Measurements from ENCODE around the gene KLF13.

The KLF13 gene

DNA sequence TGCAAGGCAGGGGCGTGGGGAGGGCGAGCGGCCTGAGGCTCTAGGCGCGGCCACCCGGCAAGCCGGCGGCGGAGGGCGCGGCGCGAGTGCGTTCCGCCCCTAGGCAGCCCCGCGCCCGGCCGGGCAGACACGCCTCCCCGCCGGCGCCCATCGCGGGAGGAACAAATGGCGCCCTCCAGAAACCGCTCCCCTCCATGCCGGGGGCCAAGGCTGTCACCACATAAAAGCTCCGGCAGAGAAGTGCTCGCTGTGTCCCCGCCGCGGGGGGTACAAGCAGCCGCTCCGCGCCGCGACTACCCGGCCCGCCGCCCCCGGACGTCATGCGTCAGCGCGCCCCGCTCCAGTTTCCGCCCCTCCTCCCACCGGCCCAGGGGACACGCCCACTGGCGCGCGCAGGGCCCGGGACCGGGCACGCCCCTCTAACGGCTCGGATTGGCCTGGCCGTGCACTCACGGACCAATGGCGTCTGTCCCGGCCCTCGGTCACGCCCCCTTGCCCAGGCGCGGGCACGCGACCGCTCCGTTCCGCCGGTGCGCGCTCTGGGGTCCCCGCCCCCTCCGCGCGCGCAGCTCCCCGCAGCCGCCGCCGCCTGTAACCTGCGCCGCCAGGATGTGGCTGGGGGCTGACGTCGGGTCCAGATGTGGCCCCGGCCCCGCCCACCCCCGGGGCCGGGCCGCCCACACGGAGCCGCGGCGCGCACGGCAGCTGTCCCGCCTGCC lies at the start of gene KLF13:
Gene KLF13 (plus strand): TSS at position 680 of the 719 bp plus-strand sequence. CDS start 378 bp downstream, outside the sequence.
- peak; percentile 93 for DNase-seq (ENCODE audit: low spot score)

DNA sequence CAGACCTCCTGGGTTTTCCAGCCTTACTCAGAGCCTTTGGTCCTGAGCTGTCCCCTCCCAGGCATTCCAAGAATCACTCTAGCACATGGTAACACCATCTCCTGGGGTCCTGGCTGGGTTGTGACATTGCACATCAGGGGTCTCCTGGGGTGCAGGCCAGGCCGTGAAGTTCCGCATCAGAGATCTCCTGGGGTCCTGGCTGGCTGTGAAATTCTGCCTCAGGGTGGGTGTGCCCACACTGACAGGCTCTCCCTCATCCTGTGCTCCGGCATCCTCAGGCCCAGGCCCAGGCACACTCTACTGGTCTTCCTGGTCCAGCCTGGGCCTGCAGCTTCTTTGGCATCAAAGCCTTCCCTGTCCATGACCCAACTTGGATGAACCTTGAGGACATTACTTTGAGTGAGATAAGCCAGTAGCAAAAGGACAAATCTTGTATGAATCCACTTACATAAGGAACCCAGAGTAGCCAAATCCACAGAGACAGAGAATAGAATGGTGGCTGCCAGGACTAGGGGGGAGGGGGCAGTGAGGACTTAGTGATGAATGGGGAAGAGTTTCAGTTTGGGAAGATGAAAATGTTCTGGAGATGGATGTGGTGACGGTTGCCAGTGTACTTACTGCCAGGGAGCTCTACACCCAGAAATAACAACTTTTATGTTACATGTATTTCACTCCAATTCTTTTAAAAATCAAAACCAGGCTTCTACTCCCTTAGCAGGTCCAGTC lies 49.1 kb upstream of the KLF13 start:
- DNase-seq (ENCODE audit: low spot score) = no peak

DNA sequence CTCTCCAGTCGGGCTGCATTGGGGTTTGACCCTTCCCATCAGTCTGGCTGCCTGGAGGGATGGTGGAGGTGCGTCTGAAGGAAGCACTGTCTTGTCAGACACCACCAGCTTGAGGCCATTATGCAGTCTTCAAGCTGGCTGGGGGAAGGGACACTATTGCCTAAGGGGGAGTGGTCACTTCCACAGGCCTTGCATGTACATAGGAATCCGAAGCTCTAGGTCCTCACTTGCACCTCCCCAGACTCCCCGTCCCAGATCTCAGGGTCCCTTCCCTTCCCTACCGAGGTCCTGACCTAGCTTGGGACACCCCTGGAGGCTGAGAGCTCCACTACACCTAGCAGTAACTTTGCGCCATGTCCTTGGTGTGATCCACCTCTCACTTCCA lies 48.6 kb upstream of the KLF13 start:
- no peak for DNase-seq (ENCODE audit: low spot score)

DNA sequence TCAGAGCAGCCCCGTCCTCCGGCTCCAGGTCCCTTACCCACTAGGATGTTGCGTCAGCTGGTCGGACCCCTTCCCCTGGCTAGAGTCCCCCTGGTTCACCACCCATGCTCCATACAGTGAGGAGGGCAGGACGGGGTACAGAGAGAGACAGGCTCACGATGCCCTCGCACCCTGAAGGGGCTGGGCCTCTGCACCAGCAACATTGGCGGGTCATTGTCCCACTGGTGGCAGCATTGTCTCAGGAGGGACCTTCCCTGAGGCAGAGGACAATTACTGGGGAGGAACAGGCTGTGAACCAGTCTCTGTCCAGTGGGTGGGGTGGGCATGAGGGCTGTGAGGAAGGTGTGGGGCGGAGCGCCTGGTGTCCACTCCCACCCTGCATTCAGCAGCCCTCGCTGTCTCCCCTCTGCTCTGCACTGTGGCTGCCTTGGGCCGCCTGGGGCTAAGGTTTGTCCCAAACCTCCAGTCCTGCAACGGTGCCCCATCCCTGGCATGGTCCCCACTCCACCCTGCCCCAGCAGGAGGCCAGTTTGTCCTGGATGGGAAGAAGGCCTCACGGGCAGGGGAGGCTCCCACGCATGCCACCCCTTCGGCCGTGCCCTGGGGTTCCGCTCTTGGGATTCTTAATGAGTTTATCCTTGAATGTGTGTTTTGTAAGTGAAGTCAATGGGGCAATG lies 48.0 kb upstream of the KLF13 start:
- no peak for DNase-seq (ENCODE audit: low spot score)

DNA sequence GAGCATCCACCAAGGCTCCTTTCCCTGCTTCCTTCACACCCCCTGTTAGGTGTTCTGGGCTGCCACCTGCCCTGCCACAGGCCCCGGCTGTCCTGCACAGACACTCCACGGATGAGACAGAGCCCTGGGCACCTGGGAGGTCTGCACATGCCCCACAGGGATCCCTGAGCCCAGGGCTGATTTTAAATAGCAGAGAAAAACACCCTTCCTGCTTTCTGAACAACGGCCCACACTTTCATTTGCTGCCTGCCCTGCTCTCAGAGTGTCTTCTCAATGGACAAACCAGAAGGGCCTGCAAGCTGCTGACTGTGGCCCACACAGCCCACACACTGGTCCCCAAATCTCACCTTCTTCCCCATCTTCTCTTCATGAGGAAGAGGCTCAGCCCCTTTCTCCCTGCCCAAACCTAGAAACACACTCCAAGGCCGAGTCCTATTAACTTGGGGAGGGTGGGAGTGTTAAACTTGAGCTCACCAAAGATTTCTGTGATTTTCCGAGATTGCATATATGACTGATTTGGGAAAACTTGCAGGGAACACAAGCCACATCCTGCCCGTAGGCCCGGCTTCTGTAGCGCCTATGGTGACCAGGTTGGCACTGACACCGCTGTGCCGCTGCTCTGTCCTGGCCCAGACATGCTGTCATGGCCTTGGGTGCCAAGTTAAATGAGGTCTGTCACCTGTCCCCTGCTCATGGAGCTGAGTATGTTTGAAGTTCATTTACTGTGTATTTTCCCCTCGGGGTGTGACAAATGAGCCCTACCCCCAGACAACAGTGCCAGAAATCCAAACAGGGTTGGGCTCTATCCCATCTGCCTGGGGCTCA lies 47.2 kb upstream of the KLF13 start:
- no peak for DNase-seq (ENCODE audit: low spot score)

DNA sequence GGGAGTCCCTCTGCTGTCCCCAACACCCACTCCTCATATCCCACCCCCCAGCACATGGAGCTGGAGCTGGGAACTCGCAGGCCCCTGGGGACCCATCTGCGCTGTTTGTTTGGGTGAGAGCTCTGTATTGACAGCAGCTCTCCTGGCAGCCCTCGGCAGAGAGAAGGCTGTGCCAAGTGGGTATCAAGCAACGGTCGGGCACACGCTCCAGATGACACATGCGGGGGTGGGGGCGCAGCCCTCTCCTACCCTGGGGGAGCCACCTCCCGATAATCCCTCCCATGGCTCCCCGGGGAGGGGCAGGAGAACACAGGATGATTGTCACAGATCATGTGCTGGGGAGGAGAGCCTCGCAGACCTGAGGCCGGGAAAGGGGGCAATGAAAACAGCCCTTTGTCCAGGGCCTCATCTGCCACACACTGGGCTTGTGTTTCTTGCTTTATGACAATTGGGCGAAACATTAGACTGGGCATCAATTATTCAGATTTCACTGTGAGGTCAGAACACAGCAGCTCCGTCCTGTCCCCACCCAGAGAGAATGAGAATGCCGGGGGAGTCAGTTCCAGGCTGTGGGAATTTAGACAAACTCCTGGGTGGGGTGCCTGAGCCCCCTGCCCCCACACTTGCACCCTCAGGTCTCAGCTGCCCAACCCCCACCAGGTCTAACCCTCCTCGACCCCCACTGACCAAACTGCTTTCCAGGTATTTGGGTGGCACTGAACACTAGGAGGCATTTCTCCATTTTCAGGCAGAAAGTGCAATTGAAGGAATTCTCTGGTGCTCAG lies 46.4 kb upstream of the KLF13 start:
- DNase-seq (ENCODE audit: low spot score) = peak; percentile 85

DNA sequence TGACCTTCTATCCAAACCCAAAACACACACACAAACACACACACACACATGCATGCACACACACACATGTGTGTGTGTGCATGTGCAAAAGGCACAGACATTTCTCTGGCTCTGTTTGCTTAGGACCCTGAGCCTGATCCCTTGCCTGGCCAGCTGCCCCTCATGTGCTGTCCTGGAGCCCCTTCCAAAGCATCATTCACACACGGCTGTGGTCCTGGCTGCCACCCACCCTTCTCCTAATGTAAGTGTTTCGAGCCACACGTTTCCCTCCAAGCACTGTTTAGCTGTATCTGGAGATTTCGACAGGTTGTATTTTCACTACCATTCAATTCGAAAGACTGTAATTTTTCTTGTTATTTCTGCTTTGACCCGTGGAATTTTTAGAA lies 45.8 kb upstream of the KLF13 start:
- DNase-seq (ENCODE audit: low spot score) = no peak

DNA sequence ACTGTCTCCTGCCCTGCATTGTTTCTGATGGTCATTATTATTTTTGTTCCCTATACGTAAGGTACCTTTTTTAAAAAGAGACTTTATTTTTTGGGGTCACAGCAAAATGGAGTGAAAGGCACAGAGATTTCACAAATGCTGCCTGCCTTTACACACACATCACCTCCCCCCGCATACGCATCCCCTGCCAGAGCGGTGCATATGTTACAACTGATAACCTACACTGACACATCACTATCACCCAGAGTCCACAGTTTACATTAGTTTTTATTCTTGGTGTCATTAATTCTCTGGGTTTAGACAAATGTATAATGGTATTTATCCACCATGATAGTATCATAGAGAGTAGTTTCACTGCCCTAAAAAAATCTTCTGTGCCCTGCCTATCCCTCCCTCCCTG lies 43.6 kb upstream of the KLF13 start:
- no peak for DNase-seq (ENCODE audit: low spot score)

DNA sequence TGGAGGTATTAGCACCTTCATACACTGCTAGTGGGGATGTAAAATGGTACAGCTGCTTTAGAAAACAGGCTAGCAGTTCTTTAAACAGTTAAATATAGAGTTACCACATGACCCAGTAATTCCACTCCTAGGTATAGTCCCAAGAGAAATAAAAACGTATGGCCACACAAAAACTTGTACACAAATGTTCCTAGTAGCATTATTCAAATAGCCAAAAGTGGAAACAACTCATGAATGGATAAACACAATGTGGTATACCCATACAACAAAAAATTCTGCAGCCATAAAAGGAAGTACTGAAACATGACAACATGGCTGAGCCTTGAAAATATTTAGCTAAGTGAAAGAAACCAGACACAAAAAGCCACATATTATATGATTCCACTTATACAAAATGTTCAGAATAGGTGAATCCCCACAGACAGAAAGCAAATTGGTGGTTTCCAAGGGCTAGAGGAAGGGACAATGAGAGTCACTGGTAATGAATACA lies 40.8 kb upstream of the KLF13 start:
- DNase-seq (ENCODE audit: low spot score) = no peak

DNA sequence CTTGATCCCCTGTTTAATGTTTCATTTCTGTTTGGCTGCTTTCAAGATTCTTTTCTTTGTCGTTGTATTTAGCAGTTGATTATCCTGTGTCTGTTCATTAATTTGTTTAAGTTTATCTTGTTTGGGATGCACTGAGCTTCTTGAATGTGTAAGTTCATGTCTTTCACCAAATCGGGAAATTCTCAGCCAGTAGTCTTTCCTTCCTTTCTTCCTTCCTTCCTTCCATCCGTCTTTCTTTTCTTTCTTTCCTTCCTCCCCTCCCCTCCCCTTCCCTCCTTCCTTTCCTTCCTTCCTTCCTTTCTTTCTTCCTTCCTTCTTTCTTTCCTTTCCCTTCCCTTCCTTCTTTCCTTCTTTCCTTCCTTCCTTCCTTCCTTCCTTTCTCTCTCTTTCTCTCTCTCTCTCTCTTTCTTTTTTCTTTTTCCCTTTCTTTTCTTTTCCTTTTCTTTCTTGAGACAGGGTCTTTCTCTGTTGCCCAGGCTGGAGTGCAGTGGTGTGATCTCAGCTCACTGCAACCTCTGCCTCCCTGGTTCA lies 35.5 kb upstream of the KLF13 start:
- no peak for DNase-seq (ENCODE audit: low spot score)

DNA sequence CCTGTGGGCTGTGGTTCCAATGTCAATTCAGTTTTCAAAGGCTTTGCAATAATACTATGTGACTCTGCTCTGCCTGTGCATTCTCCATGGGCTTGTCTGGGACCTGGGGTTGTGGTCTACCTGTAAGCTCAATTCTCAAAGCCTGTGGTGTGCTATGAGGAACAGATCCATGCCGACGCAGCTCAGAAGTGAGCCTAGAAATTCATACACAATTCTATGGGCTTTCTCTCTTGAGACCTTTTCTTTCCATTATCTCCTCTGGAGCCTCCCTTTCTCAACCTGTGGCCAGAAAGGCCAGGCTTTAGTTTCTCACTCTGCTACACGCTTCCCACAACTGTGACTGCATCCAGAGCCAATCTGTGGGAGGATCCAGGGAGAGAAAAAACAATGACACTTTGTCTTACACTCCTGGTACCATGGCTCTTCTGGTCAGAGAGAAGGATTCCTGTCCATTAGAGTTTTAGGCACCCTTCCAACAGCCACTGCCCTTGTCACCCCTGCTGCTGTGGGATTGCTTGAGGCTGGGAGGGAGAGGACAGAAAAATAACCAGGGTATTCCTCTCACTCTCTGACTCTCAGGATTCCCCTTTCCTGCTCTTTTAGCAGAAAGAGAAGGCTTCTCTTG lies 34.1 kb upstream of the KLF13 start:
- peak; percentile 63 for DNase-seq (ENCODE audit: low spot score)

DNA sequence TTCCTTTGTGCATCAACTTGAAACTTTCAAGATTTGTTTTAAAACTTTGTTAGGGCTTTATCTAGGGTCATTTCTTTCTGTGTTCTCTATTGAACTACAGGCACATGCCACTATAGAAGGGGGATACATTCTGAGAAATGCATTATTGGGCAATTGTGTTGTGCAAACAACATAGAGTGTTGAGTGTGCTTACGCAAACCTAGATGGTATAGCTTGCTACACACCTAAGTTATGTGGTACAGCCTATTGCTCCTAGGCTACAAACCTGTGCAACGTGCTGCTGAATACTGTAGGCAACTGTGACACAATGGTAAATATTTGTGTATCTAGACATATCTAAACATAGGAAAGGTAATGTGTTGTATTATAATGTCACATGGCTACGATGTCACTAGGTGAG lies 33.0 kb upstream of the KLF13 start:
- DNase-seq (ENCODE audit: low spot score) = no peak

DNA sequence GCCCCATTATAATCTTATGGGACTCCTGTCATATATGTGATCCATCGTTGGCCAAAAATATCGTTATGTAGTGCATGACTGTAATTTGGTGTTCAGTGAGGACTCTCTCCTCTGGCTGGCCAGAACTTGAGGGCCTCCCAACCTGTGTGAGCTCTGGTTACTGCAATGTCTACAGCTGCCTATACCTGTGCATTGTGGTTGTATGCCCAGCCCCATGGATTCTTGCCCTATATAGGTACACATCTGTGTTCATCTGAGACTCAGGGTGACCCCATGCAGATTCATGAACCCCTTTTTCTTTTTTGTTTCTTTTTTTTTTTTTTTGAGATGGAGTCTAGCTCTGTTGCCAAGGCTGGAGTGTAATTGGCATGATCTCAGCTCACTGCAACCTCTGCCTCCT lies 32.6 kb upstream of the KLF13 start:
- DNase-seq (ENCODE audit: low spot score) = no peak

DNA sequence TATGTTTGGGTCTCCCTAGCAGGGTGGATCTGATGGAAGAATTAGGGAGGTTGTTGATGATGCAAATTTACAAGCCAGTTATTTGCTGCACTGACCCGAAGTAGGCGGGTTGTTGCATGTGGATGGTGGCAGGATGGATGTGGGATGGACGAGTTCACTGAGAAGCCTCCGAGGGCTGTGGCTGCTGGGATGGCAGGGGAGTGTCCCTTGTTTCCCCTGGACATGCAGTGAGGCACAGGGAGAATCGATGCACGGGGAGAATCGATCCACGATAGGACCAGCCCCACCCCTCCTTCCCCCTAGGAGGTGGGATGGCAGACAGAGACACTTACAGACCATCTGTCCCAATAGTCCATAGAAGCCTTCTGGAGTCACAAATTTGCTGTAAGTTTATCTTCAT lies 31.0 kb upstream of the KLF13 start:
- no peak for DNase-seq (ENCODE audit: low spot score)

DNA sequence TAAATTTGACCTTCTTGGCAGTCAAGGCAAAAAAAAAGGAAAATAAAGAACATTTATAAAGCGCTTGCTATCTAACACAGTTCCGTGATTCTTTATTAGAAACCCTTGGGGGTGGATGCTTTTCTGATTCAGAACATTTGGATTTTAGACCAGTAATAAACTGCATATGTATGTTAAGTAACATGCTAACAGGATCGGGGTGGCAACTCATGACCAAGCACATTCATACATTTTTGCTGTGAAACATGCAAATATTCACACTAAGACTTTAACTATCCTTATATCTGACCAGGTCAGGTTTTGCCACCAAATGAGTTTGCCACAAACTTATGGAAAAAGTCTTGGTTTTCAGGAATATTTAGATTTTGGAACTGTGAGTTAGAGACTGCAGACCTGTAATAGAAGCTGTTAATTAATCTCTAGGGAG lies 30.4 kb upstream of the KLF13 start:
- no peak for DNase-seq (ENCODE audit: low spot score)

DNA sequence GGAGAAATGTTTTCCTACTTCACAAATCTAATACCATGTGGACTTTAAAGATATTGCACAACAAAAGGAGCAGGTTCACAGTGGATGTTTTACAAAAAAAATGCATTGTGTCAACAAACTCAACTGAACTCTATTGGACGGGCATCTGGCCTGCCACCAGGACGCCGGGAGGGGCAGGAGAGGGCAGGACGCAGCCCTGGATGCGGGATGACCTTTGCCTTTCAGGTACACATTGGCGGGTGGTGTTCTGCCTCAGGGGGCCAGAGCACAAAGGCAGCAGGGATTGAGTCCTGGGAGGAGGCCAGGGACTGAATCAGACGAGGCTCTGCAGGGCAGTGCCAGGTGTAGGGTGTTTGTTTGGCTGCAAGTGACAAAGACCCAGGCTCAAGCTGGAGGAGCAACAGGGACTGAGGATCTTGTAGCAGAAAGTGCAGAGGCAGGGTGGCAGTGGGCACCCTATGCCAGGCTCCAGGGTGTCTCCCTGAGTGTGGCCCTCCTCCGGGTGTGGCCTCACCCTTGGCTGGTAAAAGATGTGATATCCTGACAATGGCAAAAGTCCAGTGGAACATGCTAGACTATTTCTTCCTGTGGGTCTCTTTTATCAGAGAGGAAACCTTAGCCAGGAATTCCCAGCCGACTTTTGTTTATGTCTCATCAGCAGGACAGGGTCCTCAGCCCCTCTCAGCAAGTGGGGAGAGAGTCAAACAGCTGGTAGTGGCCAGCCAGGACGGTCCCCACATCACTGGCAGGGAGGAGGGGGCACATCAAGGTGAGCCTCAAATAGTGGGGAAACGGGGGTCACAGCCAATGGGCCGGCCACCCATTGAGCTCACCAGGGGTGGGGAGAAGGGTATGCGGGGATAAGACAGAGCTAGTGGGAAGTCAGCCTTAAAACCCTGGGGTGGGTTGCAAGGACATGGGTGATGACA lies 29.7 kb upstream of the KLF13 start:
- DNase-seq (ENCODE audit: low spot score) = no peak

DNA sequence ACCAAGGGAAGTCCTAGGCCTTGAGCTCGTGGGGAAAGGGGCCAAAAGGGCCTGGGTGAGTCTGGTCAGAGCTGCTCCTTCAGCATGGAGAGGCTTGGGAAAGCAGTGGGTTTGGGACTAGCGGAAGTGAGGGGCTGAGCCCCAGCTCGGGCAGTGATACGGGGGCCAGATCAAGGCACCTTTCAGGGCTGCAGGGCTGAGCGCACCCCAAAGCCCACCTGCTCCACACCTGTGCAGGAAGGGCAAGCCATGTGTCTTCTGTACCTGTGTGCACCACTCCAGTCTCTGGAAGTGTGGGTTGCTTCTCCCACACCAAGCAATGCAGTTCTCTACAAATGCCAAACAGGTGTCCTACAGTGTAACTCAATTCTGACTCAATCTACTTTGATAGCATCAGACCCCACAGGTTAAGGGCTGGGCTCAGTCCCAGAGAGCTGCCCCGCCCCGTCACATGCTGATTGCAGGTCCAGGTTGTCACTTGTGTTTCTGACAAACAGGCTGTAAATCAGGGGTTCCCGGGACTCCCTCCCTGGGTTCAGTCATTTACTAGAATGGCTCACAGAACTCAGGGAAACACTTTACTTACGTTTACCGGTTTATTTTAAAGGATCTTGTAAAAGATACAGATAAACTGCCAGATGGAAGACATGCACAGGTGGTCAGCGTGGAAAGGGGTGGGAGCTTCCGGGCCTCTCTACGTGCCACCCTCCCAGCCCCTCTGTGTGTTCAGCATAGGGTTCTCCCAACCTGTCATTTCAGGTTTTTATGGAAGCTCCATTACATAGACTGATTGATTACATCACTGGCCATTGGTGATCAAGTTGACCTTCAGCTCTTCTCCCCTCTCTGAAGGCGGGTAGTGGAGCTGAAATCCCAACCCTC lies 28.8 kb upstream of the KLF13 start:
- DNase-seq (ENCODE audit: low spot score) = no peak

DNA sequence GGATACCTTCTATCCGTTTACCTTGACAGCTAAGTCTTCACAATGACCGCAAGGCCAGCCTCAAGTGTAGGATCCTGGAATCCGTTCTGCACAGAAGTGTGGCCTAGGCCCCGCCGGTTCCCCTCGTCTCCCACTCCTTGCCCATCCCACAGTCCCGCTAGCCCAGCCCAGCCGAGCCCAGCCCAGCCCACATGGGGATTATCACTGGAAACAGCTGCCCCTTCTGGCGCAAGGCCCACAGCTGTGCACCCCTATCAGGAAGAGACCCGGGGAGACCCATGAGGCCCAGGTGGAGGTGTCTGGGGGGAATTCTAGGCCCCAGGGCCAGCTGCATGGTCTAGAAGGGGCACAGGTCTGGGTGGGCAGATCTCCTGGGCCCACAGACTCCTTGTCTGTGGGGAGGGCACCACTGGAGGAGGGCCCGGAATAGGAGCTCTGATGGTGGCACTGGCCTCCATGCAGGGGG lies 27.9 kb upstream of the KLF13 start:
- no peak for DNase-seq (ENCODE audit: low spot score)
